GM15510 (cell line): Measurements from ENCODE around the gene AOAH.

Experiments
- POLR2A ChIP-seq: IDR thresholded peaks from 3 replicates; pipeline ENCODE4 v1.6.1; 2011; ENCODE audit warnings: borderline replicate concordance; ENCODE audit not compliant: insufficient read length; ENCODE audit errors: extremely low read depth

Gene AOAH

DNA sequence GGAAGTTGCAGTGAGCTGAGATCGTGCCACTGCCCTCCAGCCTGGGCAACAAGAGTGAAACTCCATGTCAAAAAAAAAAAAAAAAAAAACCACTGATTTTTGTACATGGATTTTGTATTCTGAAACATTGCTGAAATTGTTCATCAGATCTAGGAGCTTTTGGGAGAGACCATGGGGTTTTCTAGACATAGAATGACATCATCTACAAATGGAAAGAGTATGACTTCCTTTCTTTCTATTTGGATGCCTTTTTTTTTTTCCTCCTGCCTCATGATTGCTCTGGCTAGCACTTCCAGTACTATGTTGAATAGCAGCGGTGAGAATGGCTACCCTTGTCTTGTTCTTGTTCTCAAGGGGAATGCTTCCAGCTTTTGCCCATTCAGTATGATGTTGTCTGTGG is 245.5 kb downstream of the AOAH start:
- TF ChIP-seq POLR2A: no peak

DNA sequence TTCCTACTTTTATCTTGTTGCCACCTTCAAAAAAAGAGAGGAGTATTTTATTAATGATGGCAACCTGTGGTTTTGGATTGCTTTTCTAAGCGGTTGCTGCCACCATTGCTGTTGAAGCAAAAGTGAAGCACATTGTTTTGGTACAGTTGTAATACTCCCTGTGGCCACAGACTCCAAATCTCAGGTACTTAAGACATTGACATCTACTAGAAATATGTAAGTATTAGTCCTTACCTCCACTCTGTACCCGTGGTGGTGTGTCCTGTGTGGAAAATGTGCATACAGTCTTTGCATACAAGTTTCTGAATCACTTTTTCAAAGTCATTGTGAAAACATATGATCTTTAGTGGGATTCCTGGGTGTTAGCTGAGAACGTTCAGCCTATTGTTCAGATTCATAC is 248.9 kb downstream of the AOAH start:
- TF ChIP-seq POLR2A: no peak

DNA sequence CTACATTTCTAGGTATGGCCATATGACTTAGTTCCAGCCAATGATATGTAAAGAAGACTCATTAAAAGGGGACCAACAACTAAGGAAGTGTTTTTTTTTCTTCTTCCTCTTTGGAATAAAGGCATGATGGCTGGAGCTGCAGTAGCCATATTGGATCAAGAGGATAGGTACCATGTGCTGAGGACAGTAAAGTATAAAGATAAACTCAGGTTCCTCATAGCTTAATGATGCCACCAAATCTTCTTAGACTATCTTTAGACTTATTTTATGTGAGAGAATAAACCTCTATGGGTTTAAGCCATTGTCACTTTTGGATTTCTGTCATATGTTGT is 249.3 kb downstream of the AOAH start:
- no peak for TF ChIP-seq POLR2A

DNA sequence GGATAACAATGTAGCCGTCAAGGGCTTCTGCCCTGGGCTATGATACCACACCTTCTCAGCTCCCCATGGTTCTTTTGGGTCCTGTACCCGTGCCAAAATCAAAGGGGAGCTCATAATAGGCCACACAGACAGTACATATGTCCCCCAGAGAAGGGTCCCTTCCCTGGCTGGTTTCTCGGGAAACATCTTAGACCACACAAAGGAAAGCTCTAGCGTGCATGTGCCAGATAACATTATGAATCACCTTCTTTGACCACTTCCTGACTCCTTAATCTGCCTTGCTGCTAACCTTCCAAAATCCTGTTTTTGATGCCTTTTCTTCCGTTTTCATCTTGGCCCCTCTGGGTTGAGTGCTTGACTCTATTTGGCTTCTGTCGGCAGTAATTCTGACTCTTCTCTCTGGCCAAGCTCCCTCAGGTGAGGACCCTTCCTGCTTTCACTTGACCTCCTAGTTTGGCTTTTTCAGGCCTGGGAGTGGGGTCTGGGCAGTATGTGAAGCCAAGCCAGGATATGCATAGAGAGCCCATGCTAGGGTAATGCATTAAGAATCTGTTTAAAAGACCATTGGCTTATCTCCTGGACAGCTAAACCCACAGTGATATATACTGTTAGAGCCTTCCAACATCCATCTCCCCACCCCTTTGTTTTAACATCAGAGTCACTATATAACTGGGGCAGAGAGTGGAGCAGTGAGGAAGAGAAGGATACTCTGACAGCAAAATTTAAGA is 249.8 kb downstream of the AOAH start:
- no peak for TF ChIP-seq POLR2A

DNA sequence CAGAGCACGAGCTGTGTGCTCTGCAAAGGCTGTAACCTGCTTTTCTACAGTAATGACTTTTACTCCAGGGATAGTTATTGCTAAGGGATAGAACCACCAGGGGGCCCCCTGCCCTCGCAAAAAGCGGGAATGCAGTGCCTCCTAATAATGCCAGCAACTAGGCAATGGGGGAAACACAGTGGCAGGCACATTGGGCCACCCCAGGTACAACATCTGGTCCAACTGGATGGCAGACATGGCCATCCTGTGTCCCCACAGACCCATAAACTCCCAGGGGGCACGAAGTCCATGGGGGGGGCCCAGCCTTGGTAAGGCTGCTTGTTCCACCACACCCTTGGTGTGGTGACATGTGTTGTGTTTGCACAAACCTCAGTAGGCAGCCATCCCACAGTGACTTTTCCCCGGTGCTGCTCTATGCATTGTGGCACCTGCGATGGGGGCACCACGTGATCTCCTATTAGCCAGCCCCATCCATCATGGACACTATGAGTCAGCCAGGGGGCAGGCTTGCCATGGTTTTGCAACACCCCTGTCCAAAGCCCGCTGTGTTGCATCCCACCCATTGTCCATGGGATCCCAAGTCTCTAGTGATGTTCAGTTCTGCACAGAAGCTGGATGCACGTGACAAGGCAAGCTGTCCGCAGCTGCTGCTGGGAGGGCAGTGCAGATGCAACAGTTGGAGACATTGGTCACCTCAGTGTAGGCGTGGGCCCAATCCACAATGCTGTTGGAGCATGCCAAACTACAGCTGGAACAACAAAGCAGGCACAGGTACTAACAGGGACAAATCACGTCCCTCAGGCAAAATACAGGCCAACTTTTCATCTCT is 250.6 kb downstream of the AOAH start:
- no peak for TF ChIP-seq POLR2A

DNA sequence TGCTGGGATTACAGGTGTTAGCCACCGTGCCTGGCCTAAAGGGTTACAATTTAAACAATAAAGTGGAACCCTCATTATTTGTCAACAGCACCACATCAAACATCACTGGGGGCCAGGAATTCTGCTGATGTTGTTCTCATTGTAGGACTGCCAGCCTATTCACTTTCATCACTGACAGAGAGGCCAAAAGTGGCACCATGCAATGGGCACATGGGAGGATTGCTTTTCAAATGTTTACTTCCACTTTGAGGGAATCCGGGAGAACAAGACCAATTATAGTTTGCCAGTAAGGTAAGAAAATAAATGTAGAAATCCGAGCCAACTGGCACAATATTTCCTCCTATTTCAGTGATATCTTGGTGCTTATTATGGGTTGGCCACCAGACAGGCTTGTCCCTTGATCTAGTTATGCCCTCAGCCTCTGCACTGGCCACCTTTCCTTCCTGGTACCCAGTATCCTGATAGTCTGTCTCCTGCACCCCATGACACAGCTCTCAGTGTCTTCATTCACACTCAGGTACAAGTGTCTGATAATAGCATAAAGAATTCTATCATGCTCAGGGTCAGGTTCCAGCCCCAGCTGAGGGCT is 252.1 kb downstream of the AOAH start:
- TF ChIP-seq POLR2A: no peak

DNA sequence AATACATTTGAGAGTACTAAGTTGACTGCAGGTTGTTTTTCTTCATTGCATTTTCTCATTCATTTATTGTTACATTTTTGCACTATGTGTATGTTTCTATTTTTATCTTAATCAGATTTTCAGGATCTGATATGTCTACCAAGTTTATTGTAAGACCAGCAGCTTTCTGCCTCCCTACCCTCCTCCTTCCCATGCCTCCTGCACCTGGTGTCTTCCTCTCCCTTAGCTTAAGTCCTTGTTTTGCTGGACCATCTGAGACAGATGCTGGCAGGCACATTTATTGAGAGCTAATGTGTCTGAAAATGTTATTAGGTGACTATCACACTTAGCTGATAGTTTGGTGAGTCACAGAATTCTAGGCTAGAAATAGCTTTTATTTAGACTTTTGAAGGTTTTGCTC is 255.1 kb downstream of the AOAH start:
- TF ChIP-seq POLR2A: no peak

DNA sequence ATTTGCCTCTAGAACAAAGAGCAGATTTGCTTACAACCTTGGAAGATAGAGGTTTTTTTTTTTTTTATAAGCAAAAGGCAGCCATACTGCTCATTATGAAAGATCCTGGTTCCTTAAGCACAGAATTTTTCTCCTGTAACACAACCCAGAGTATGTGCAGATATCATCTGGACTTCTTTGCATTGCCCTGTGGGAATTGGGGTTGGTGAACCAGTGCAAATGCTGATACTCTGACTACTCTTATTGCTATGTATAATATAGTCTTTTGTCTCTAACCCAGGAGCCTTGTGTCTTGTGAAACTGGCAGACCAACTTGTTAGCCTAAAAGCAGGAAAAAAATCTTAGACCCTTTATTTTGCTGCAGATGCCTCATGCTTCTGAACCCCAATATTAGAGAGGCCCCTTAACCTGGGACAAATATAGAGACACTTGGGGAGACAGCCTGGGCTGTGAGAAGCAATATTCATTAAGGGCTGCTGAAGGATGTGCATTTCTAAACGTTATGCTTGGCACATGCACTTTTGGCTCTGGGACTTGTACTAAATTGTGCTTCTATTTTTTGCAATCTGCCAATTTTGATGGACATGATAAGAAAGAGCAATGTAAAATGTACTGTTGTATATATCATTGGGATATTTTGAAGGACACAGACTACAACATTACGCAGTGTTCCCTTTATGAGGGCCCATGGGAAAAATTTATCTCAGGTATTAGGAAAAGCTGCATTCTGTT is 255.8 kb downstream of the AOAH start:
- TF ChIP-seq POLR2A: no peak

DNA sequence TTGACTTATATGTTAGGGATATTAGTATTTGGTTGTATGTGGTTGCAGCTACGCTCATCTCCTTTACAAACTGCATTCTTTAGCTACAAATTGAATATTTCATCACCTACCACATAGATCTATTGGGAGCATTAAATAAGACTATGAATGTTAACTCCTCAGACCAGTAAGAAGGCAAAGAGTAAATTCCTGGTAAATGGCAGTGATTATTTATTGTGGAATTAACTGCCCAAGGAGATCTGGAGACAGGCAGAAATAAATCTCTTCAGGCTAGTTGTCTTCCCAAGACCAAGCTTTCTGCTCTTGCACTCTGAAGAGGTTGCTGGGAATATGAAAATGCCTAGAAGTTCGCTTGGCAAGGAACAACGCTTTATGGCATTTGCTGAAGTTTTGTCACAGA is 260.0 kb downstream of the AOAH start:
- TF ChIP-seq POLR2A: no peak
